Hepatocyte (in vitro differentiated cells): ENCODE results near the gene MDGA2.

Source experiments
- CTCF ChIP-seq: fragments of 200-600 bp; sonication (generic); IDR thresholded peaks from 2 replicates; pipeline ENCODE4 v1.5.1; 2016; ENCODE audit warnings: antibody characterized with exemption, mild to moderate bottlenecking; ENCODE audit not compliant: poor library complexity
- EZH2 ChIP-seq: fragments of 200-600 bp; sonication (generic); IDR thresholded peaks from 2 replicates; pipeline ENCODE4 v1.6.1; 2016; ENCODE audit warnings: antibody characterized with exemption, mild to moderate bottlenecking, borderline replicate concordance
- EZH2phosphoT487 ChIP-seq: fragments of 200-600 bp; sonication (generic); IDR thresholded peaks from one replicate; pipeline ENCODE4 v1.6.1; 2018; ENCODE audit warnings: antibody characterized with exemption, mild to moderate bottlenecking, low read depth, moderate library complexity; ENCODE audit not compliant: unreplicated experiment, severe bottlenecking

GRCh38 chr14:47208434-47208833 is 467.0 kb downstream of the MDGA2 start:
- no peak for TF ChIP-seq EZH2
- TF ChIP-seq CTCF = no peak
- no peak for TF ChIP-seq EZH2phosphoT487
